IMR-90 (cell line): ENCODE data around the gene SLAMF8. TPM values are rescaled to one million over a fixed set of nuclear protein-coding genes. Genes with fewer than 3 reads are reported as not detected.

Source experiments
- ATAC-seq: fragments of 200-7000 bp; cut with Tn5 transposase; 2 replicates; pipeline ENCODE4 v1.9.1; 2020; ENCODE audit warnings: low read depth, mild to moderate bottlenecking, moderate library complexity
- BruUV-seq: library from RNA; stranded (reverse); fragments of 400-500 nt; replicated peaks from 2 replicates; lab custom pipeline; 2021; lab: Mats Ljungman, UMichigan
- CTCF ChIA-PET: fragments of 300-600 bp; formaldehyde crosslinking; extraction: SDS; loops from one replicate; lab custom pipeline; 2021; ENCODE audit warnings: antibody characterized with exemption; lab: Yijun Ruan, JAX
- POLR2A ChIA-PET: fragments of 300-600 bp; sonication (Branson Sonifier 250); formaldehyde crosslinking; loops from one replicate; lab custom pipeline; 2022; ENCODE audit warnings: antibody characterized with exemption; ENCODE audit not compliant: unreplicated experiment; lab: Charles Lee
- DNase-seq: peaks from one replicate; pipeline ENCODE4 v3.0.0; 2013
- H2AFZ ChIP-seq: replicated peaks from 2 replicates; pipeline ENCODE3; 2013; ENCODE audit warnings: low read length, mild to moderate bottlenecking; ENCODE audit not compliant: poor library complexity
- H2AK5ac ChIP-seq: 2 replicates; pipeline ENCODE4 v1.6.1; 2013; ENCODE audit warnings: low read depth, low read length, inconsistent platforms
- H2AK9ac ChIP-seq: replicated peaks from 2 replicates; pipeline ENCODE3; 2013; ENCODE audit warnings: mild to moderate bottlenecking, low read depth, low read length, moderate library complexity; ENCODE audit not compliant: poor library complexity
- H2BK120ac ChIP-seq: 2 replicates; pipeline ENCODE4 v1.6.1; 2013; ENCODE audit warnings: low read depth, low read length, inconsistent platforms
- H2BK15ac ChIP-seq: 3 replicates; pipeline ENCODE4 v1.6.1; 2013; ENCODE audit warnings: low read depth, low read length, inconsistent platforms
- H2BK20ac ChIP-seq: 2 replicates; pipeline ENCODE4 v1.6.1; 2013; ENCODE audit warnings: low read depth, mild to moderate bottlenecking, inconsistent platforms, low read length, moderate library complexity
- H2BK5ac ChIP-seq: 2 replicates; pipeline ENCODE4 v1.6.1; 2013; ENCODE audit warnings: mild to moderate bottlenecking, low read depth, low read length, inconsistent platforms; ENCODE audit not compliant: poor library complexity, severe bottlenecking
- H3K14ac ChIP-seq: replicated peaks from 2 replicates; pipeline ENCODE4 v1.6.1; 2013; ENCODE audit warnings: low read depth, low read length, inconsistent platforms
- H3K18ac ChIP-seq: 2 replicates; pipeline ENCODE4 v1.6.1; 2013; ENCODE audit warnings: low read depth, low read length, control low read depth
- H3K23ac ChIP-seq: 2 replicates; pipeline ENCODE4 v1.6.1; 2013; ENCODE audit warnings: low read depth, low read length, inconsistent platforms
- H3K27ac ChIP-seq: 2 replicates; pipeline ENCODE4 v1.5.1; 2013; ENCODE audit warnings: mild to moderate bottlenecking, control low read depth, low read length; ENCODE audit not compliant: insufficient read depth
- H3K27me3 ChIP-seq: 2 replicates; pipeline ENCODE4 v1.6.1; 2013; ENCODE audit warnings: low read length; ENCODE audit not compliant: control insufficient read depth, insufficient read depth
- H3K36me3 ChIP-seq: 2 replicates; pipeline ENCODE4 v1.6.1; 2013; ENCODE audit warnings: low read length, mixed read lengths; ENCODE audit not compliant: control insufficient read depth, insufficient read depth
- H3K4ac ChIP-seq: 2 replicates; pipeline ENCODE4 v1.6.1; 2013; ENCODE audit warnings: low read depth, low read length, inconsistent platforms
- H3K4me1 ChIP-seq: 2 replicates; pipeline ENCODE4 v1.6.1; 2013; ENCODE audit warnings: low read length, mixed read lengths; ENCODE audit not compliant: control insufficient read depth, insufficient read depth
- H3K4me2 ChIP-seq: 2 replicates; pipeline ENCODE4 v1.6.1; 2013; ENCODE audit warnings: low read depth, mild to moderate bottlenecking, control low read depth, low read length, moderate library complexity
- H3K4me3 ChIP-seq: 2 replicates; pipeline ENCODE4 v1.5.1; 2013; ENCODE audit warnings: low read depth, mild to moderate bottlenecking, control low read depth, low read length, moderate library complexity; ENCODE audit not compliant: insufficient read depth
- H3K56ac ChIP-seq: 2 replicates; pipeline ENCODE4 v1.6.1; 2013; ENCODE audit warnings: low read length, inconsistent platforms; ENCODE audit not compliant: insufficient read depth; ENCODE audit errors: extremely low read depth
- H3K79me1 ChIP-seq, 2 experiments: 2 replicates each; pipeline ENCODE4 v1.6.1; 2013; ENCODE audit warnings: low read length in 2 of 2, inconsistent platforms in 1 of 2, low read depth in 1 of 2
- H3K9ac ChIP-seq: 2 replicates; pipeline ENCODE4 v1.6.1; 2013; ENCODE audit warnings: low read depth, low read length, control low read depth
- H3K9me1 ChIP-seq: 2 replicates; pipeline ENCODE4 v1.6.1; 2013; ENCODE audit warnings: low read length, inconsistent platforms; ENCODE audit not compliant: insufficient read depth
- H3K9me3 ChIP-seq: 2 replicates; pipeline ENCODE4 v1.6.1; 2013; ENCODE audit warnings: low read length; ENCODE audit not compliant: control insufficient read depth, insufficient read depth
- H4K20me1 ChIP-seq: 2 replicates; pipeline ENCODE4 v1.6.1; 2013; ENCODE audit warnings: low read length, inconsistent platforms; ENCODE audit not compliant: insufficient read depth
- H4K5ac ChIP-seq: 2 replicates; pipeline ENCODE4 v1.6.1; 2013; ENCODE audit warnings: mild to moderate bottlenecking, low read depth, low read length, control low read depth
- H4K8ac ChIP-seq, 2 experiments: 2 replicates each; pipeline ENCODE4 v1.6.1; 2013; ENCODE audit warnings: low read depth in 2 of 2, low read length in 2 of 2, control low read depth in 1 of 2, inconsistent platforms in 1 of 2
- H4K91ac ChIP-seq: 2 replicates; pipeline ENCODE4 v1.6.1; 2013; ENCODE audit warnings: low read depth, low read length, inconsistent platforms; ENCODE audit not compliant: insufficient read depth
- BHLHE40 ChIP-seq: fragments of 150-350 bp; IDR thresholded peaks from 2 replicates; pipeline ENCODE4 v1.6.1; 2016; ENCODE audit warnings: mild to moderate bottlenecking, low read depth, low read length
- CEBPB ChIP-seq: IDR thresholded peaks from 2 replicates; pipeline ENCODE4 v1.6.1; 2012; ENCODE audit warnings: low read depth, low read length, improper control_type of control experiment
- CHD1 ChIP-seq: IDR thresholded peaks from 2 replicates; pipeline ENCODE4 v1.6.1; 2012; ENCODE audit warnings: low read depth, low read length, improper control_type of control experiment
- FOS ChIP-seq: fragments of 150-350 bp; IDR thresholded peaks from 2 replicates; pipeline ENCODE4 v1.6.1; 2016; ENCODE audit warnings: low read depth, low read length
- MAFK ChIP-seq: IDR thresholded peaks from 2 replicates; pipeline ENCODE4 v1.6.1; 2012; ENCODE audit warnings: low read depth, low read length, improper control_type of control experiment
- MAZ ChIP-seq: IDR thresholded peaks from 2 replicates; pipeline ENCODE4 v1.6.1; 2012; ENCODE audit warnings: low read depth, mild to moderate bottlenecking, low read length, improper control_type of control experiment, moderate library complexity, borderline replicate concordance
- MXI1 ChIP-seq: IDR thresholded peaks from 2 replicates; pipeline ENCODE4 v1.6.1; 2012; ENCODE audit warnings: low read depth, mild to moderate bottlenecking, low read length, moderate library complexity, borderline replicate concordance
- NFE2L2 ChIP-seq: fragments of 150-350 bp; IDR thresholded peaks from 2 replicates; pipeline ENCODE4 v1.6.1; 2016; ENCODE audit warnings: low read depth, mild to moderate bottlenecking, low read length
- POLR2A ChIP-seq: IDR thresholded peaks from 2 replicates; pipeline ENCODE4 v1.6.1; 2012; ENCODE audit warnings: mild to moderate bottlenecking, low read depth, low read length
- RAD21 ChIP-seq: IDR thresholded peaks from 2 replicates; pipeline ENCODE4 v1.6.1; 2012; ENCODE audit warnings: low read length, improper control_type of control experiment
- RCOR1 ChIP-seq: IDR thresholded peaks from 2 replicates; pipeline ENCODE4 v1.6.1; 2012; ENCODE audit warnings: mild to moderate bottlenecking, low read length, improper control_type of control experiment; ENCODE audit not compliant: insufficient replicate concordance
- RFX5 ChIP-seq: IDR thresholded peaks from 2 replicates; pipeline ENCODE4 v1.8.0; 2012; ENCODE audit warnings: low read depth, mild to moderate bottlenecking, low read length, moderate library complexity
- SMC3 ChIP-seq: fragments of 150-350 bp; IDR thresholded peaks from 2 replicates; pipeline ENCODE4 v1.6.1; 2016; ENCODE audit warnings: low read depth, mild to moderate bottlenecking, antibody characterized with exemption, low read length, moderate library complexity
- WGBS, 2 experiments: methylation state at CpG; one replicate each; pipeline versions ENCODE4 v1.1.5 to v1.1.7; 2013; ENCODE audit warnings: missing lambda C conversion rate in 2 of 2; ENCODE audit not compliant: insufficient read length in 1 of 2; ENCODE audit errors: extremely low coverage in 2 of 2; 5-methylcytosine and 5-hydroxymethylcytosine counted together
- dilution Hi-C: fragments of 300-500 bp; cut with HindIII; formaldehyde crosslinking; loops from one replicate; pipeline ENCODE4 v1.14.3; 2018; ENCODE audit warnings: low sequenced_read_pairs; ENCODE audit not compliant: unreplicated experiment
- in situ Hi-C: fragments of 300-500 bp; cut with MboI; formaldehyde crosslinking; loops from 3 replicates; pipeline ENCODE4 v1.14.3; 2019; ENCODE audit warnings: low sequenced_read_pairs, inconsistent platforms, mixed read lengths
- intact Hi-C: fragments of 100-400 bp; cut with micrococcal nuclease; formaldehyde crosslinking; loops from 2 replicates; pipeline ENCODE4 v1.10.0; 2022
- polyA plus RNA-seq, 3 experiments: library from polyadenylated mRNA; depleted of rRNA; stranded (reverse); fragments of >200 nt; gene quantifications; 2 replicates each; pipeline ENCODE4 v1.2.3, GENCODE V29; 2012; ENCODE audit warnings: low replicate concordance in 1 of 3
- total RNA-seq: library from RNA; depleted of rRNA; stranded (reverse); fragments of >200 nt; gene quantifications from 2 replicates; pipeline ENCODE4 v1.2.3, GENCODE V29; 2012
- TF ChIP-seq, protein P1 (sequence below): conservative IDR thresholded peaks from 2 replicates; pipeline ENCODE4 v1.5.1; 2012; ENCODE audit warnings: mild to moderate bottlenecking, low read depth, low read length, improper control_type of control experiment
- TF ChIP-seq, protein P2 (sequence below): fragments of 150-350 bp; IDR thresholded peaks from 2 replicates; pipeline ENCODE4 v1.6.1; 2016; ENCODE audit warnings: low read depth, mild to moderate bottlenecking, low read length, moderate library complexity, borderline replicate concordance
- TF ChIP-seq, protein P3 (sequence below): fragments of 150-350 bp; IDR thresholded peaks from 2 replicates; pipeline ENCODE4 v1.6.1; 2017; ENCODE audit warnings: mild to moderate bottlenecking, antibody characterized with exemption, low read length, low read depth

SLAMF8 gene
- total and polyA plus RNA-seq, 2 of the 4 experiments (the other 2 are of a cell fraction) = 0.07 TPM; not detected in 1

DNA sequence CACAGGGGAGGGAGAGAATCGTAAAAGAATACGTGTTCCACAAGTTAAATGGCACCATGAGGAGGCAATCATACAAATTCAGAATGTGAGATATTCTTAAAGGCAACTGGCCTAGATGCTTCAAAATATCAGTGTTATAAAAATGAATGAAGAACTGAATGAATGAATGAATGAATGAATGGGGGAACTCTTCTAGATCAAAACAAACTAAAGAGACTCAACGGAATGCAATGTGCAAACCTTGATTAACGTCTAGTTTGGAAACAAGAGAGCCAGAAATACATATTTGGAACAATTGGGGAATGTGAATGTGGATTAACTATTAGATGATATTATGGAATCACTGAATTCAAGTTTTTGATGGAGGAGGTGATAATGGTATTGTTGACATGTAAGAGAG, 56.5 kb downstream of the SLAMF8 start:
- intact Hi-C loops (no loop called here), in situ Hi-C loops (loop anchor here (25.0 kb wide), 1 partner anchor 671 kb away; the partner anchor contains the start of gene ACKR1), dilution Hi-C loops (loop anchor here (25.0 kb wide), 1 partner anchor 96 kb away; the partner anchor contains the start of gene DUSP23)
- H3K9ac ChIP-seq = no peak overlapping the region
- no peaks in the 10 kb centered on the region for H3K36me3 ChIP-seq
- no peaks in the 10 kb centered on the region for H3K27me3 ChIP-seq
- H3K9me1 ChIP-seq = peaks cover 18% of the 10 kb centered on the region
- POLR2A ChIA-PET = no interaction called here
- H3K4me1 ChIP-seq = peaks cover 15% of the 10 kb centered on the region
- TF ChIP-seq RFX5 (no peak), BHLHE40 (no peak), SMC3 (no peak), CEBPB (no peak), RAD21 (no peak), RCOR1 (no peak), MXI1 (no peak), NFE2L2 (no peak), MAFK (no peak), POLR2A (no peak), MAZ (no peak), CHD1 (no peak), FOS (no peak)
- TF ChIP-seq, protein P1, sequence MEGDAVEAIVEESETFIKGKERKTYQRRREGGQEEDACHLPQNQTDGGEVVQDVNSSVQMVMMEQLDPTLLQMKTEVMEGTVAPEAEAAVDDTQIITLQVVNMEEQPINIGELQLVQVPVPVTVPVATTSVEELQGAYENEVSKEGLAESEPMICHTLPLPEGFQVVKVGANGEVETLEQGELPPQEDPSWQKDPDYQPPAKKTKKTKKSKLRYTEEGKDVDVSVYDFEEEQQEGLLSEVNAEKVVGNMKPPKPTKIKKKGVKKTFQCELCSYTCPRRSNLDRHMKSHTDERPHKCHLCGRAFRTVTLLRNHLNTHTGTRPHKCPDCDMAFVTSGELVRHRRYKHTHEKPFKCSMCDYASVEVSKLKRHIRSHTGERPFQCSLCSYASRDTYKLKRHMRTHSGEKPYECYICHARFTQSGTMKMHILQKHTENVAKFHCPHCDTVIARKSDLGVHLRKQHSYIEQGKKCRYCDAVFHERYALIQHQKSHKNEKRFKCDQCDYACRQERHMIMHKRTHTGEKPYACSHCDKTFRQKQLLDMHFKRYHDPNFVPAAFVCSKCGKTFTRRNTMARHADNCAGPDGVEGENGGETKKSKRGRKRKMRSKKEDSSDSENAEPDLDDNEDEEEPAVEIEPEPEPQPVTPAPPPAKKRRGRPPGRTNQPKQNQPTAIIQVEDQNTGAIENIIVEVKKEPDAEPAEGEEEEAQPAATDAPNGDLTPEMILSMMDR = no peak
- TF ChIP-seq, protein P2, sequence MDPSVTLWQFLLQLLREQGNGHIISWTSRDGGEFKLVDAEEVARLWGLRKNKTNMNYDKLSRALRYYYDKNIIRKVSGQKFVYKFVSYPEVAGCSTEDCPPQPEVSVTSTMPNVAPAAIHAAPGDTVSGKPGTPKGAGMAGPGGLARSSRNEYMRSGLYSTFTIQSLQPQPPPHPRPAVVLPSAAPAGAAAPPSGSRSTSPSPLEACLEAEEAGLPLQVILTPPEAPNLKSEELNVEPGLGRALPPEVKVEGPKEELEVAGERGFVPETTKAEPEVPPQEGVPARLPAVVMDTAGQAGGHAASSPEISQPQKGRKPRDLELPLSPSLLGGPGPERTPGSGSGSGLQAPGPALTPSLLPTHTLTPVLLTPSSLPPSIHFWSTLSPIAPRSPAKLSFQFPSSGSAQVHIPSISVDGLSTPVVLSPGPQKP = no peak
- TF ChIP-seq, protein P3, sequence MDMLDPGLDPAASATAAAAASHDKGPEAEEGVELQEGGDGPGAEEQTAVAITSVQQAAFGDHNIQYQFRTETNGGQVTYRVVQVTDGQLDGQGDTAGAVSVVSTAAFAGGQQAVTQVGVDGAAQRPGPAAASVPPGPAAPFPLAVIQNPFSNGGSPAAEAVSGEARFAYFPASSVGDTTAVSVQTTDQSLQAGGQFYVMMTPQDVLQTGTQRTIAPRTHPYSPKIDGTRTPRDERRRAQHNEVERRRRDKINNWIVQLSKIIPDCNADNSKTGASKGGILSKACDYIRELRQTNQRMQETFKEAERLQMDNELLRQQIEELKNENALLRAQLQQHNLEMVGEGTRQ = no peak
- DNase-seq = no peak
- no peak overlapping the region for H2BK5ac ChIP-seq
- H4K91ac ChIP-seq = no peak overlapping the region
- no peak overlapping the region for H4K5ac ChIP-seq
- no peak overlapping the region for H2BK15ac ChIP-seq
- no peak overlapping the region for H4K8ac ChIP-seq
- no peak overlapping the region for H3K18ac ChIP-seq
- H3K56ac ChIP-seq = no peak overlapping the region
- H3K9me3 ChIP-seq = no peaks in the 10 kb centered on the region
- H3K14ac ChIP-seq = peak overlapping the region; percentile 82; the same call in 1 of the 2 replicates
- H4K20me1 ChIP-seq = no peaks in the 10 kb centered on the region
- no peak overlapping the region for H3K4me2 ChIP-seq
- no peaks in the 10 kb centered on the region for H3K79me1 ChIP-seq
- H3K23ac ChIP-seq = no peak overlapping the region
- no peak overlapping the region for H3K4me3 ChIP-seq
- H3K4ac ChIP-seq = peak overlapping the region; percentile 58; the same call in 1 of the 2 replicates
- WGBS, 2 experiments = no CpG with 5 or more reads among the region's 4 CpGs
- no peak overlapping the region for H2AFZ ChIP-seq
- BruUV-seq = no TSS peak
- peak overlapping the region; percentile 62 for H2AK9ac ChIP-seq
- H2BK20ac ChIP-seq = peak overlapping the region; percentile 43; the same call in 1 of the 2 replicates
- no peak overlapping the region for H3K27ac ChIP-seq
- H2AK5ac ChIP-seq = peak overlapping the region; percentile 64; the same call in 1 of the 2 replicates
- CTCF ChIA-PET = no interaction called here
- peak overlapping the region; percentile 39 for H2BK120ac ChIP-seq
- no peak for ATAC-seq
